Measurements from ENCODE around the gene TAF1. TPM values are rescaled to one million over a fixed set of nuclear protein-coding genes. Genes with fewer than 3 reads are reported as not detected.
A peak's percentile ranks its signal among the peaks of the same experiment; 100 is the strongest.
"Not testable (repeated sequence)": the region's sequence is repeated elsewhere in the genome, so short reads cannot be mapped to it uniquely, and the experiment has no call there.

Gene TAF1
- total RNA-seq, 2 donors from 2014 or later, result 27.1 to 67.9 TPM

- H3K27ac ChIP-seq, result no peak overlapping the region
- H3K36me3 ChIP-seq, result no peaks in the 10 kb centered on the region
- intact Hi-C loops (cut with DNase I), result no loop called here
- no peaks in the 10 kb centered on the region for H3K27me3 ChIP-seq (replicated peaks; ENCODE audit: insufficient read depth)
- TF ChIP-seq CTCF (IDR thresholded peaks at IDR 0.05) (no peak), POLR2AphosphoS5 (IDR thresholded peaks at IDR 0.05) (no peak), POLR2A (IDR thresholded peaks at IDR 0.05) (no peak)
- no peak for DNase-seq (ENCODE audit: low spot score)
- no peaks in the 10 kb centered on the region for H3K9me3 ChIP-seq
- no peak overlapping the region for H3K4me3 ChIP-seq
- H3K4me1 ChIP-seq (replicated peaks), result no peaks in the 10 kb centered on the region
Observed at GRCh38 chrX:71487814-71488213, 121.7 kb downstream of the TAF1 start.

- H3K27me3 ChIP-seq (replicated peaks; ENCODE audit: insufficient read depth), result no peaks in the 10 kb centered on the region
Observed at GRCh38 chrX:71489540-71489939, 123.4 kb downstream of the TAF1 start.

GRCh38 chrX:71492231-71493065 lies 126.3 kb downstream of the TAF1 start:
- intact Hi-C loops (cut with DNase I), result no loop called here
- Histone ChIP-seq H3K9me3 (no peaks in the 10 kb centered on the region), H3K27ac (no peak overlapping the region), H3K36me3 (no peaks in the 10 kb centered on the region), H3K4me3 (peak overlapping the region; percentile 32 to 38), H3K27me3 (replicated peaks; ENCODE audit: insufficient read depth) (no peaks in the 10 kb centered on the region), H3K4me1 (replicated peaks) (no peaks in the 10 kb centered on the region)
- no peak for TF ChIP-seq POLR2A (IDR thresholded peaks at IDR 0.05)
- TF ChIP-seq POLR2AphosphoS5 (IDR thresholded peaks at IDR 0.05), result no peak
- TF ChIP-seq CTCF (IDR thresholded peaks at IDR 0.05), result no peak
- WGBS, result 16% methylated on average over 19 of the region's 76 CpGs
- DNase-seq (ENCODE audit: low spot score), result peak; percentile 8

More at GRCh38 chrX:71489540-71489939, 123.4 kb downstream of the TAF1 start:
- Histone ChIP-seq H3K27ac (no peak overlapping the region), H3K9me3 (no peaks in the 10 kb centered on the region), H3K4me3 (no peak overlapping the region), H3K4me1 (replicated peaks) (no peaks in the 10 kb centered on the region), H3K36me3 (no peaks in the 10 kb centered on the region)
- 82% methylated on average over 5 of the region's 5 CpGs for WGBS
- intact Hi-C loops (cut with DNase I), result no loop called here
- TF ChIP-seq POLR2A (IDR thresholded peaks at IDR 0.05), result no peak
- no peak for TF ChIP-seq CTCF (IDR thresholded peaks at IDR 0.05)
- TF ChIP-seq POLR2AphosphoS5 (IDR thresholded peaks at IDR 0.05), result no peak
- DNase-seq (ENCODE audit: low spot score), result no peak

GRCh38 chrX:71493111-71493613 lies 127.0 kb downstream of the TAF1 start:
- H3K4me1 ChIP-seq (replicated peaks), result no peaks in the 10 kb centered on the region
- DNase-seq (ENCODE audit: low spot score), result peak; percentile 10
- intact Hi-C loops (cut with DNase I), result no loop called here
- no peak for TF ChIP-seq POLR2A (IDR thresholded peaks at IDR 0.05)
- no peak for TF ChIP-seq CTCF (IDR thresholded peaks at IDR 0.05)
- peak; percentile 9 for TF ChIP-seq POLR2AphosphoS5 (IDR thresholded peaks at IDR 0.05)
- H3K27ac ChIP-seq, result peak overlapping the region; percentile 3 to 5
- H3K4me3 ChIP-seq, result peak overlapping the region; percentile 32 to 38
- H3K36me3 ChIP-seq, result no peaks in the 10 kb centered on the region
- WGBS, result 53% methylated on average over 16 of the region's 16 CpGs
- no peaks in the 10 kb centered on the region for H3K27me3 ChIP-seq (replicated peaks; ENCODE audit: insufficient read depth)
- no peaks in the 10 kb centered on the region for H3K9me3 ChIP-seq

- H3K9me3 ChIP-seq; H3K36me3 ChIP-seq; DNase-seq (ENCODE audit: low spot score); H3K27ac ChIP-seq; intact Hi-C loops (cut with DNase I); H3K4me3 ChIP-seq; H3K27me3 ChIP-seq (replicated peaks; ENCODE audit: insufficient read depth); H3K4me1 ChIP-seq (replicated peaks): not testable (repeated sequence)
- WGBS, result 64% methylated on average over 3 of the region's 3 CpGs
Observed at GRCh38 chrX:71495979-71496378, 129.8 kb downstream of the TAF1 start.

Data from prostate gland (tissue), 2 donors.